Stimulated activated CD8-positive, alpha-beta memory T cell treated with anti-CD3 and anti-CD28 coated beads, Interleukin-4, amount 100 ng/mL, for 48 hours (primary cell): ENCODE data around the gene ZBP1.
"Not testable (repeated sequence)": the region's sequence is repeated elsewhere in the genome, so short reads cannot be mapped to it uniquely, and the experiment has no call there.

Experiments
- DNase-seq: peaks from one replicate; pipeline ENCODE4 v3.0.0-alpha.2; 2020

ZBP1 gene

DNA sequence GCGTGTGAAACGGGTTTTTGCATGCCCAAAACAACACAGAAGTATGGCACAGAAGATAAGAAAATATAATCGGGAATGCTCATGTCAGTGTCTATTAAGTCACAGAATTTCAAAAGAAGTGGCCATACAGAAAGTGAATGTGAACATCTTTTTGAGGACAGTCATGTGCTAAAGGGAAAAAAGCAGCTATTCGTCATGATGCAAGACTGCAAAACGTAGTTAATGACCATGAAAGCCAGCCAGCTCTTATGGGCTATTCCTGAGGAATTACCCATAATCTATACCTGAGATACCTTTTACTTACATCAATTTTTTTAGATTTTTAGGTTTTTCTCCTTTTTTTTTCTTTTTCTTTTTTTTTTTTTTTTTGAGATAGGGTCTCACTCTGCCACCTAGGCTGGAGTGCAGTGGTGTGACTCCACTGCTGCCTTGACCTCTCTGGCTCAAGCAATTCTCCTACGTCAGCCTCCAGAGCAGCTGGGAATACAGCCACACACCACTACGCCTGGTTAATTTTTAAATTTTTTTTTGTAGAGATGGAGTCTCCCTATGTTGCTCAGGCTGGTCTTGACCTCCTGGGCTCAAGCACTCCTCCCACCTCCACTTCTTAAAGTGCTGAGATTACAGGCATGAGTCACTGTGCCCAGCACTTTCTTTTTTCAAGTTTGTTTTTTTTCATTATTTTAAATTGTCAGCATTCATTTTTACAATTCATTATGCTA, 18.1 kb upstream of the ZBP1 start:
- no peak for DNase-seq

GRCh38 chr20:57633945-57634491, 13.8 kb upstream of the ZBP1 start:
- DNase-seq = no peak

- no peak for DNase-seq
These were observed 12.1 kb upstream of the ZBP1 start for GRCh38 chr20:57632286-57632685.

DNA sequence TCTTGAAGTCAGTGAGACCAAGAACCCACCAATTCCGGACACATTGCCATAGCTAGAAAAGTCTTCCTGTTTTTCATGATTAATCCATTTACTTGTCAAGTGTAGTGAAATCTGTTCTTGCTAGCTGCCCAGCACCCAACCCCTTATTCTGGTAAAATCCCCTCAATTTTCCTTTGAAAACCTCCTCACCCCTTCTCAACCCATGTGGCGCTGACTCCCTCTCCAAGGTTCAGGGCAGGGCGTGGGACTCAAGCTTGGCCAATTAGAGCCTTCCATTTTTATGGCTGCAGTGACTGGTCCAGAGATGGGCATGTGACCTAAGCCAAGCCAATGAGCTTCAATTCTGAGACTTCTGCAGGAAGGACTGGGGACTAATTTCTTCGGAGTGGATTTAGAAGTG, 9.8 kb upstream of the ZBP1 start:
- DNase-seq = peak; percentile 57

GRCh38 chr20:57629491-57629901, 9.3 kb upstream of the ZBP1 start:
- peak; percentile 59 for DNase-seq

DNA sequence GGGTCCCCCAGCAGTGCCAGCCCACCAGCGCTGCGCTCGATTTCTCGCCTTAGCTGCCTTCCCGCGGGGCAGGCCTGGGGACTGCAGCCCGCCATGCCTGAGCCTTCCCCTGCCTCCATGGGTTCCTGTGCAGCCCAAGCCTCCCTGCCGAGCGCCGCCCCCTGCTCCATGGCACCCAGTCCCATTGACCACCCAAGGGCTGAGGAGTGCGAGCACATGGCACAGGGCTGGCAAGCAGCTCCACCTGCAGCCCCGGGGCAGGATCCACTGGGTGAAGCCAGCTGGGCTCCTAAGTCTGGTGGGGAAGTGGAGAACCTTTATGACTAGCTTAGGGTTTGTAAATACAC, 8.7 kb upstream of the ZBP1 start:
- not testable (repeated sequence) for DNase-seq

GRCh38 chr20:57628047-57628961, 8.1 kb upstream of the ZBP1 start:
- peak; percentile 57 for DNase-seq

DNA sequence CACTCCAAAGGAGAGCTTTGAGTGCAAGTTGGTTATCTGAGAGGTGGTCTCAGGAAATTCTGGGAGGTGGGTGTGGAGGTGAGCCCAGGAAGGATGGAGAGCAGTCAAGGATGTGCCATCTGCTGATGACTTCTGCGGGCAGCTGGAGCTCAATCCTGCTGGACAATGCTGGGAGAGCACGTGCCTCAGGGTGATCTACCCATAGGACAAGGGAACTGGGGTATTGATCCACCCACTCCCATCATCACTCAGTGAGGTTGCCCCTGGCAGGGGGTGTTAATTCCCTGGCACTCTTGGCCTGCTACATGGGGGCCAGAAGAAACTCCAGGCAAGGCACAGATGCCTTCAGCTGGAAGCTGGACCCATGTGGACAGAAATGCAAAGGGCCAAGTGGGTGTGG, 7.1 kb upstream of the ZBP1 start:
- DNase-seq = no peak

- DNase-seq = no peak
These were observed 5.8 kb upstream of the ZBP1 start for GRCh38 chr20:57625978-57626377.

GRCh38 chr20:57625181-57625958, 5.1 kb upstream of the ZBP1 start:
- no peak for DNase-seq

- DNase-seq = no peak
These were observed 3.9 kb upstream of the ZBP1 start for GRCh38 chr20:57624124-57624523.

- peak; percentile 85 for DNase-seq
These were observed 2.6 kb upstream of the ZBP1 start for GRCh38 chr20:57622579-57623381.

DNA sequence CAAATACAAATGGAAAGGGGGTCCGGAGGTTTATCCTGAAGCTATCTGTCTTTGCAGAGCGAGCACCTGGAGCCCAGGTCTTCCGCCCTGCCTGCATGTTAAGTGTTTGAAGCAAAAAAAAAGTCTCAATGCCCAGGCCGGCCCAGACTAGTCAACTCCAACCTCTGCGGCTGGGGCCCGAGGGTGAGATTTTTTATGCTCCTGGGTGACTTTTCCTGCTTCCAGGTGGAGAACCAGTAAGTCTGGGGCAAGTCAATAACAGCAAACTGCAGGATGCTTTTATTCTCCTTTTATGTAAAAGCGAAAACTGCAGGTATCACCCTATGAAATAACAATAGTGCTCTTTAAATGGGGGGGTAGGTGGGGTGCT, 2.0 kb upstream of the ZBP1 start:
- no peak for DNase-seq

GRCh38 chr20:57621421-57622200, 1.4 kb upstream of the ZBP1 start:
- DNase-seq = no peak

DNA sequence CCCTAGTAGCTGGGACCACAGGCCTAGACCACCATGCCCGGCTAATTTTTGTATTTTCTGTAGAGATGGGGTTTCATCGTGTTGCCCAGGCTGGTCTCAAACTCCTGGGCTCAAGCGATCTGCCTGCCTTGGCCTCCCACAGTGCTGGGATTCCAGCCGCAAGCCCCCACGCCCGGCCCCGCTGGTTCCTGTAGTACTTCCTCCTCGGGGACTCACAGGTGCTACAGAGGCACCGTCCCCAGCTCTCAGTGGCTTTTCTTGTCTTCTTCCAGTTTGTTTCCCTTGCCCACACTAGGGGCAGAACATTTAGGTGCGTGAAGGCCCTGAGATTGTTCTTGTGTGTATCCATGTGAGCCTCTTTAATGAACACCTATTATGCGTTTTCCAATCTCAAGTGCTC, 773 bp upstream of the ZBP1 start:
- no peak for DNase-seq

DNA sequence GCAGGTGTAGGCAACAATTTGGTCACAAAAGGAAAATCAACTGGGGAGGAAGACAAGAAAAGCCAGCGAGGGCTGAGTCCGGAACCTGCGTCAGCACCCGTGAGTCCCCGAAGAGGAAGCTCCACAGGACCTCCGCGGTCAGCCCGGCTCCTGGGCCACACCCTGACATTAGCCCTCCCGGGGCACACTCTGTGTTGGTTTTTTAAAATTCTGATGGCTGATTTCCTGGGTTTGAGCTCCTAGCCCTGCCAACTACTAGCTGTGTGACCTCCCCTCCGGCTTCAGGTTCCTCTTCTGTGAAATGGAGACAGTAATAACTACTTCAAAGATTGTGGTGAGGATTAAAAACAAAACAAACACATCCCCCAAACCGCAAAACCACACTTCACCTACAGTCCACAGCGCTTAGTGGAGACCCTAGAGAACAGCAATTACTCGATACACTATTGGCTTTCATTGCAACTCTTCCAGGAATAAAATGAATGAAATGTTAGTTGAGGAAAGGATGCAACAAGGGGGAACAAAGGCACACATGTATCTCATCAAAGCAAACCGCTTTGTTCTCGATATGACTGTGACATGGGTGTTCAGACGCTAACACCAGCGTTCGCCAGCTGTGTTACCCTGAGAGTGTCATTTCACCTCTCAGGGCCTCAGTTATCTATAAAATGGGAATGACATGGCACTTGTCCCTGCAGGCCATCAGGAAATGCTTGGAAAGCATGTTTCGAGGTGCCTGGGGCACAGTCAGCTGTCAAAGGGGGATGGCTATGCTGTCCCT, 985 bp downstream of the ZBP1 start:
- DNase-seq = peak; percentile 78

GRCh38 chr20:57618764-57619050, 1.5 kb downstream of the ZBP1 start:
- no peak for DNase-seq

DNA sequence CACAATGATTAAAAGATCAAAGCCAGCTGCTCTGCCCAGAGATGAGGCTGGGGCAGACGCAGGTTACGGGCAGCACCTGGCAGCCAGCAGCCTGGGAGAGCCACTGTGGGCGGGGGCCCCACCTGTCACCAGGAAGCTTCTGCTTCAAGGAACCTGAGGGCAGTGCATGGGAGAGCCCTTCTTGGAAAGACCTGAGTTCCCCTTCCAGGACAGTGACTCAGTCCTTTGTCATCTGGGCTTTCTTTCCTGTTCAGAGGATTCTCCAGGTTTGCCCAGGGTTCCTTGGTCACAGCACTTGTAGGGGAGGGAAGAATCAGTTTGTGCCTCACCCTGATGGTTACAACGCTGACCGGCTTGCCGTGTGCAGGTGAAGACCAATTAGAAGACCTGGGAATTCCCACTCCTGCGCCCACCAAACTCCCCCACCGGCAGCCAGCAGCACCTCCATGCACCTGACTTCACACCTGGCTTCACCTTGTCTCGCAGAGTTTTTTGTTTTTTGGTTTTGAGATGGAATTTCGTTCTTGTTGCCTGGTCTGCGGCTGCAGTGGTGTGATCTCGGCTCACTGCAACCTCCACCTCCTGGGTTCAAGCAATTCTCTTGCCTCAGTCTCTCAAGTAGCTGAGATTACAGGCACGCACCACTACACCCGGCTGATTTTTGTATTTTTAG, 2.0 kb downstream of the ZBP1 start:
- DNase-seq = peak; percentile 60

- no peak for DNase-seq
These were observed 3.0 kb downstream of the ZBP1 start for GRCh38 chr20:57617079-57617795.
